Right renal pelvis (tissue), 4 donors: ENCODE results near the gene PIGH. TPM values are rescaled to one million over a fixed set of nuclear protein-coding genes. Genes with fewer than 3 reads are reported as not detected.
"Not testable (repeated sequence)": the region's sequence is repeated elsewhere in the genome, so short reads cannot be mapped to it uniquely, and the experiment has no call there.

Experiments used
- DNase-seq, 4 donors: peaks; one replicate each; pipeline ENCODE4 v3.0.0-alpha.2; 2013; ENCODE audit warnings: low read depth in 4 of 4, low spot score in 3 of 4, missing footprints in 1 of 4
- polyA plus RNA-seq, 4 donors: library from polyadenylated mRNA; unstranded; fragments of 120-200 nt; gene quantifications; one replicate each; pipeline ENCODE4 v1.2.1, GENCODE V29; 2013; ENCODE audit not compliant: insufficient read length in 4 of 4

Gene PIGH
- polyA plus RNA-seq, 4 donors: 39.5 to 47.2 (median 46.1) TPM

GRCh38 chr14:67610491-67610890 lies 10.4 kb upstream of the PIGH start:
- DNase-seq: no peak

GRCh38 chr14:67609642-67610310 lies 9.7 kb upstream of the PIGH start:
- no peak for DNase-seq

- no peak for DNase-seq
Measured at GRCh38 chr14:67607646-67608045, 7.6 kb upstream of the PIGH start.

- no peak for DNase-seq
Measured at GRCh38 chr14:67602995-67603545, 3.0 kb upstream of the PIGH start.

GRCh38 chr14:67602076-67602475 lies 2.0 kb upstream of the PIGH start:
- no peak for DNase-seq

- not testable (repeated sequence) for DNase-seq
Measured at GRCh38 chr14:67600562-67600974, 500 bp upstream of the PIGH start.

- DNase-seq: no peak
Measured at GRCh38 chr14:67595392-67595791, 4.7 kb downstream of the PIGH start.

GRCh38 chr14:67593650-67594049 lies 6.4 kb downstream of the PIGH start:
- DNase-seq: not testable (repeated sequence)

GRCh38 chr14:67589204-67589770 lies 10.8 kb downstream of the PIGH start:
- no peak for DNase-seq

- no peak for DNase-seq
Measured at GRCh38 chr14:67586369-67586768, 13.7 kb downstream of the PIGH start.

GRCh38 chr14:67584978-67585377 lies 15.1 kb downstream of the PIGH start:
- no peak for DNase-seq

GRCh38 chr14:67583711-67584644 lies 16.1 kb downstream of the PIGH start:
- DNase-seq: no peak

- DNase-seq: no peak
Measured at GRCh38 chr14:67582061-67582460, 18.0 kb downstream of the PIGH start.

- DNase-seq: no peak
Measured at GRCh38 chr14:67581643-67582042, 18.4 kb downstream of the PIGH start.

GRCh38 chr14:67580336-67581171 lies 19.5 kb downstream of the PIGH start:
- DNase-seq: no peak

GRCh38 chr14:67579636-67580035 lies 20.4 kb downstream of the PIGH start:
- no peak for DNase-seq

GRCh38 chr14:67579040-67579439 lies 21.0 kb downstream of the PIGH start:
- no peak for DNase-seq

GRCh38 chr14:67577909-67578749 lies 21.9 kb downstream of the PIGH start:
- no peak for DNase-seq

- no peak for DNase-seq
Measured at GRCh38 chr14:67577181-67577808, 22.8 kb downstream of the PIGH start.
